H1 (cell line): Measurements from ENCODE around the gene LPP. TPM values are rescaled to one million over a fixed set of nuclear protein-coding genes. Genes with fewer than 3 reads are reported as not detected.

Source experiments
- CTCF ChIA-PET: fragments of 300-600 bp; sonication (Branson Sonifier 250); formaldehyde crosslinking; loops from one replicate; lab custom pipeline; 2021; ENCODE audit not compliant: partially characterized antibody; lab: Charles Lee
- POLR2A ChIA-PET: fragments of 300-600 bp; sonication (Branson Sonifier 250); formaldehyde crosslinking; loops from one replicate; lab custom pipeline; 2021; ENCODE audit warnings: inconsistent platforms; ENCODE audit not compliant: partially characterized antibody; lab: Charles Lee
- DNase-seq, 2 experiments: peaks; one replicate each; pipeline versions ENCODE4 v3.0.0 to v3.0.0-alpha.2; 2010 to 2022; ENCODE audit warnings: low spot score in 2 of 2, low read depth in 1 of 2, mixed read lengths in 1 of 2
- FAIRE-seq: peaks from 2 replicates; lab custom pipeline; 2011; peaks lifted over from hg19 to GRCh38; lab: Jason Lieb, UNC
- H2AFZ ChIP-seq: 2 replicates; pipeline ENCODE4 v1.8.1; 2012; ENCODE audit warnings: low read length, inconsistent platforms
- H2AK5ac ChIP-seq: 2 replicates; pipeline ENCODE4 v1.6.1; 2013; ENCODE audit warnings: low read depth, low read length
- H2BK120ac ChIP-seq: replicated peaks from 2 replicates; pipeline ENCODE3; 2013; ENCODE audit warnings: low read depth, low read length, inconsistent platforms
- H2BK12ac ChIP-seq: 2 replicates; pipeline ENCODE4 v1.6.1; 2013; ENCODE audit warnings: low read depth, low read length
- H2BK15ac ChIP-seq: 2 replicates; pipeline ENCODE4 v1.6.1; 2013; ENCODE audit warnings: low read length
- H2BK20ac ChIP-seq: 2 replicates; pipeline ENCODE4 v1.6.1; 2013; ENCODE audit warnings: low read length
- H2BK5ac ChIP-seq: 2 replicates; pipeline ENCODE4 v1.6.1; 2013; ENCODE audit warnings: low read depth, low read length
- H3K14ac ChIP-seq: 2 replicates; pipeline ENCODE4 v1.6.1; 2013; ENCODE audit warnings: inconsistent platforms; ENCODE audit not compliant: insufficient read length
- H3K18ac ChIP-seq: 2 replicates; pipeline ENCODE4 v1.6.1; 2013; ENCODE audit warnings: low read length; ENCODE audit errors: extremely low read depth
- H3K23ac ChIP-seq: 2 replicates; pipeline ENCODE4 v1.6.1; 2013; ENCODE audit warnings: inconsistent platforms; ENCODE audit not compliant: insufficient read length
- H3K23me2 ChIP-seq: 2 replicates; pipeline ENCODE4 v1.6.1; 2013; ENCODE audit warnings: low read depth, low read length
- H3K27ac ChIP-seq: 2 replicates; pipeline ENCODE4 v1.6.1; 2011; ENCODE audit warnings: low read depth, low read length, inconsistent platforms
- H3K27me3 ChIP-seq, 4 experiments: replicated peaks in 1 of 4; 1 replicate in 1 of 4; 2 replicates in 3 of 4; pipeline versions ENCODE4 v1.6.1 to v1.8.1; 2011 to 2013; ENCODE audit warnings: low read length in 3 of 4, mild to moderate bottlenecking in 3 of 4, inconsistent platforms in 2 of 4, mixed read lengths in 2 of 4, moderate library complexity in 1 of 4; ENCODE audit not compliant: control insufficient read depth in 3 of 4, insufficient read depth in 3 of 4; ENCODE audit errors: extremely low read depth in 1 of 4
- H3K36me3 ChIP-seq, 4 experiments: 2 replicates each; pipeline versions ENCODE4 v1.6.1 to v1.8.1; 2011 to 2013; ENCODE audit warnings: mild to moderate bottlenecking in 4 of 4, low read length in 3 of 4, moderate library complexity in 2 of 4, control low read depth in 1 of 4, inconsistent platforms in 1 of 4; ENCODE audit not compliant: insufficient read depth in 4 of 4, control insufficient read depth in 2 of 4
- H3K4ac ChIP-seq: replicated peaks from 2 replicates; pipeline ENCODE3; 2013; ENCODE audit warnings: low read length, low read depth, mixed read lengths, inconsistent platforms; ENCODE audit not compliant: insufficient read length
- H3K4me1 ChIP-seq, 4 experiments: replicated peaks in 1 of 4; 1 replicate in 1 of 4; 2 replicates in 3 of 4; pipeline versions ENCODE4 v1.6.1 to v1.8.1; 2011 to 2013; ENCODE audit warnings: low read length in 3 of 4, inconsistent platforms in 2 of 4, mixed read lengths in 1 of 4; ENCODE audit not compliant: insufficient read depth in 4 of 4, control insufficient read depth in 3 of 4
- H3K4me2 ChIP-seq, 2 experiments: 2 replicates each; pipeline versions ENCODE4 v1.6.1 to v1.8.1; 2011 to 2013; ENCODE audit warnings: low read depth in 2 of 2, low read length in 2 of 2, control low read depth in 1 of 2, inconsistent platforms in 1 of 2, mild to moderate bottlenecking in 1 of 2; ENCODE audit not compliant: insufficient read depth in 1 of 2
- H3K4me3 ChIP-seq, 4 experiments: fragments of 200-600, 300-600 bp in 1 of 4; sonication (generic), shearing (Covaris generic), sonication (Bioruptor Twin) in 1 of 4; 2 replicates each; pipeline versions ENCODE4 v1.5.1 to v1.8.1; 2011 to 2016; ENCODE audit warnings: low read length in 4 of 4, low read depth in 3 of 4, control low read depth in 2 of 4, inconsistent platforms in 2 of 4, mild to moderate bottlenecking in 2 of 4, mixed read lengths in 1 of 4, moderate library complexity in 1 of 4; ENCODE audit not compliant: insufficient read depth in 2 of 4; ENCODE audit errors: extremely low read depth in 1 of 4
- H3K56ac ChIP-seq: replicated peaks from 2 replicates; pipeline ENCODE3; 2013; ENCODE audit warnings: low read depth, mild to moderate bottlenecking, mixed read lengths, low read length, inconsistent platforms; ENCODE audit not compliant: insufficient read length
- H3K79me1 ChIP-seq: 2 replicates; pipeline ENCODE4 v1.6.1; 2013; ENCODE audit warnings: low read depth, low read length, control low read depth
- H3K79me2 ChIP-seq, 2 experiments: 2 replicates each; pipeline versions ENCODE4 v1.6.1 to v1.8.1; 2012 to 2013; ENCODE audit warnings: low read length in 2 of 2, mild to moderate bottlenecking in 2 of 2, inconsistent platforms in 1 of 2; ENCODE audit not compliant: insufficient read depth in 2 of 2, control insufficient read depth in 1 of 2
- H3K9ac ChIP-seq, 4 experiments: replicated peaks in 1 of 4; 1 replicate in 1 of 4; 2 replicates in 3 of 4; pipeline versions ENCODE4 v1.6.1 to v1.8.1; 2011 to 2013; ENCODE audit warnings: low read depth in 3 of 4, low read length in 3 of 4, control low read depth in 2 of 4, mild to moderate bottlenecking in 2 of 4, moderate library complexity in 2 of 4, inconsistent platforms in 1 of 4; ENCODE audit errors: extremely low read depth in 1 of 4
- H3K9me3 ChIP-seq, 2 experiments: 2 replicates each; pipeline versions ENCODE4 v1.6.1 to v1.8.1; 2012 to 2013; ENCODE audit warnings: mild to moderate bottlenecking in 2 of 2, moderate library complexity in 2 of 2, control low read depth in 1 of 2, inconsistent platforms in 1 of 2, low read depth in 1 of 2, low read length in 1 of 2, mixed read lengths in 1 of 2; ENCODE audit not compliant: insufficient read depth in 2 of 2
- H4K20me1 ChIP-seq, 2 experiments: replicated peaks in 1 of 2; 2 replicates each; pipeline versions ENCODE3 to v1.8.1; 2011 to 2013; ENCODE audit warnings: inconsistent platforms in 2 of 2, low read length in 2 of 2, mild to moderate bottlenecking in 1 of 2; ENCODE audit not compliant: insufficient read depth in 2 of 2, control insufficient read depth in 1 of 2
- H4K5ac ChIP-seq: 2 replicates; pipeline ENCODE4 v1.6.1; 2013; ENCODE audit warnings: low read length, low read depth, mixed read lengths, inconsistent platforms; ENCODE audit not compliant: insufficient read length
- H4K8ac ChIP-seq: 2 replicates; pipeline ENCODE4 v1.8.0; 2013; ENCODE audit warnings: mild to moderate bottlenecking, moderate library complexity, low read length, inconsistent platforms; ENCODE audit not compliant: insufficient read depth; ENCODE audit errors: extremely low read depth
- H4K91ac ChIP-seq: replicated peaks from 2 replicates; pipeline ENCODE3; 2013; ENCODE audit warnings: low read length, mixed read lengths, inconsistent platforms; ENCODE audit not compliant: insufficient read length
- CBX8 ChIP-seq: fragments of 300-800, 300-1000 bp; sonication (generic); IDR thresholded peaks from 2 replicates; pipeline ENCODE4 v1.7.1; 2016; ENCODE audit warnings: low read depth, low read length, borderline replicate concordance
- polyA plus RNA-seq, 7 experiments: library from polyadenylated mRNA; depleted of rRNA in 3 of 7; stranded (reverse) in 5 of 7; unstranded in 2 of 7; fragments of >200 nt in 5 of 7; fragments of 200-250 nt in 2 of 7; gene quantifications; 1 replicate in 5 of 7; 2 replicates in 1 of 7; 4 replicates in 1 of 7; pipeline versions ENCODE4 v1.2.1 to v1.2.3, GENCODE V29; 2011 to 2013; ENCODE audit warnings: missing spikeins in 2 of 7, mixed read lengths in 2 of 7
- total RNA-seq: library from RNA; stranded (reverse); fragmentation: NEBNext Ultra II Directional; extraction: Animal tissue kit (Norgen Biotek cat#: 25700); gene quantifications from 2 replicates; pipeline ENCODE4 v1.2.1, GENCODE V29; 2021

The LPP gene
- total and polyA plus RNA-seq, 2 of the 8 experiments (the other 6 are each of a cell fraction or from before 2014, with no cell fraction given), result 10.0 to 53.3 TPM

DNA sequence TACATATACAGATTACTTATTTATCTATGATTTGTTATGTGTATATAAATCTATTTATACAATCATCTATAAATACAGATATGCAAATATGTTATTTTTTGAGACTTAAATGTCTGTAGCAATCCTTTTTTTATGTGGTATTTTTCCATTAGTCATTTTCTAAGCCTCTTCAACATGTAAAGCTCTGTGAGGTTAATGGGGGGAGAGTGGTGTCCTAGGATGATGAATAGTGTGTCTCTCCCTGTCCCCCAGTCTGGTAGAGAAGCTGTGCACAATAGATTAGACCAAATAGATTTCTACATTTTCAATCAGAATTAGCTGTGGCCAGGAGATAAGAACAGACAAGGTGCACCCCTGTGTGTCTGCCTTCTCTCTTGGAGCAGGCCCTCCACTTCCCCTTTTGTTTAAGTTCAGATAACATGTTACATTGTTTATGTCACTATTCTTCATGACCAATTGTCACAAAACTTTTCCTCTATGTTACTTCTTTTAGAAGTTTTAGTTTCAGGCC is 453.9 kb downstream of the LPP start:
- FAIRE-seq, result no peak
- H3K4ac ChIP-seq, result no peak overlapping the region
- TF ChIP-seq CBX8, result no peak

More for the DNA sequence above, 453.9 kb downstream of the LPP start:
- Histone ChIP-seq H4K20me1 (peaks cover 0 to 1% of the 10 kb centered on the region in 2 experiments), H3K9me3 (no peaks in the 10 kb centered on the region), H3K56ac (no peak overlapping the region), H3K27me3 (no peaks in the 10 kb centered on the region), H2BK12ac (no peak overlapping the region), H3K36me3 (peaks cover 0 to 11% (median 3%) of the 10 kb centered on the region in 4 experiments; a peak in 3 of 8 replicates), H3K4me1 (no peaks in the 10 kb centered on the region), H3K79me1 (no peaks in the 10 kb centered on the region), H3K23ac (no peak overlapping the region), H2BK5ac (no peak overlapping the region), H4K8ac (no peak overlapping the region), H2AK5ac (no peak overlapping the region), H3K23me2 (no peaks in the 10 kb centered on the region), H3K27ac (no peak overlapping the region), H3K79me2 (no peaks in the 10 kb centered on the region), H2BK15ac (no peak overlapping the region), H2AFZ (no peak overlapping the region), H2BK120ac (no peak overlapping the region), H3K9ac (no peak overlapping the region), H3K18ac (no peak overlapping the region), H3K14ac (no peak overlapping the region), H4K91ac (no peak overlapping the region), H3K4me2 (no peak overlapping the region), H3K4me3 (no peak overlapping the region), H2BK20ac (no peak overlapping the region), H4K5ac (no peak overlapping the region)
- POLR2A ChIA-PET, result no interaction called here
- DNase-seq, result no peak
- CTCF ChIA-PET, result no interaction called here
